OCI-LY1 (cell line): ENCODE results near the gene GADD45A.
"Not testable (repeated sequence)": the region's sequence is repeated elsewhere in the genome, so short reads cannot be mapped to it uniquely, and the experiment has no call there.

Source experiments
- H2AFZ ChIP-seq: fragments of 200-600 bp; sonication (generic), shearing (Covaris generic); 2 replicates; pipeline ENCODE4 v1.6.0; 2014; ENCODE audit warnings: antibody characterized with exemption, mild to moderate bottlenecking, low read length
- H3F3A ChIP-seq: fragments of 200-600 bp; sonication (generic), shearing (Covaris generic); 2 replicates; pipeline ENCODE4 v1.6.0; 2014; ENCODE audit warnings: mild to moderate bottlenecking, antibody characterized with exemption, low read length, moderate library complexity; ENCODE audit not compliant: insufficient read depth
- H3K27ac ChIP-seq: fragments of 200-600 bp; sonication (generic); 2 replicates; pipeline ENCODE4 v1.5.1; 2014; ENCODE audit warnings: low read length, mixed run types, mild to moderate bottlenecking, low read depth; ENCODE audit not compliant: poor library complexity, severe bottlenecking
- H3K27me3 ChIP-seq: fragments of 200-600 bp; sonication (generic); 2 replicates; pipeline ENCODE4 v1.6.0; 2014; ENCODE audit warnings: antibody characterized with exemption, mild to moderate bottlenecking, low read length, moderate library complexity; ENCODE audit not compliant: insufficient read depth
- H3K36me3 ChIP-seq: fragments of 200-600 bp; sonication (generic); 2 replicates; pipeline ENCODE4 v1.6.1; 2014; ENCODE audit warnings: mild to moderate bottlenecking, antibody characterized with exemption, low read length, moderate library complexity, mixed read lengths; ENCODE audit not compliant: insufficient read depth
- H3K4me1 ChIP-seq: fragments of 200-600 bp; sonication (generic); 2 replicates; pipeline ENCODE4 v1.5.1; 2014; ENCODE audit warnings: mild to moderate bottlenecking, low read length, moderate library complexity; ENCODE audit not compliant: insufficient read depth, severe bottlenecking
- H3K4me2 ChIP-seq: fragments of 200-600 bp; sonication (generic), shearing (Covaris generic); 2 replicates; pipeline ENCODE4 v1.6.1; 2014; ENCODE audit warnings: low read length
- H3K4me3 ChIP-seq: fragments of 200-600 bp; sonication (generic); 2 replicates; pipeline ENCODE4 v1.5.1; 2014; ENCODE audit warnings: low read length, low read depth, mild to moderate bottlenecking, mixed read lengths; ENCODE audit not compliant: poor library complexity, severe bottlenecking
- H3K79me2 ChIP-seq: fragments of 200-600 bp; shearing (Covaris generic); 2 replicates; pipeline ENCODE4 v1.6.1; 2016; ENCODE audit warnings: mixed run types, low read length, mixed read lengths; ENCODE audit not compliant: insufficient read depth
- H3K9ac ChIP-seq: fragments of 200-600 bp; sonication (generic), shearing (Covaris generic); 2 replicates; pipeline ENCODE4 v1.6.1; 2014; ENCODE audit warnings: mild to moderate bottlenecking, low read length, mixed read lengths
- H3K9me2 ChIP-seq: fragments of 200-600 bp; sonication (generic), shearing (Covaris generic); 2 replicates; pipeline ENCODE4 v1.6.1; 2014; ENCODE audit warnings: low read depth, mild to moderate bottlenecking, low read length, mixed read lengths
- H3K9me3 ChIP-seq: fragments of 200-600 bp; shearing (Covaris generic); 2 replicates; pipeline ENCODE4 v1.6.1; 2014; ENCODE audit warnings: low read length, mixed read lengths
- H4K20me1 ChIP-seq: fragments of 200-600 bp; sonication (generic), shearing (Covaris generic); 2 replicates; pipeline ENCODE4 v1.6.0; 2016; ENCODE audit warnings: mild to moderate bottlenecking, low read length; ENCODE audit not compliant: insufficient read depth
- EZH2 ChIP-seq: fragments of 200-600 bp; sonication (generic), shearing (Covaris generic); IDR thresholded peaks from 2 replicates; pipeline ENCODE4 v1.8.0; 2017; ENCODE audit warnings: borderline replicate concordance, mixed run types, mild to moderate bottlenecking, antibody characterized with exemption, low read length, moderate library complexity, mixed read lengths
- TF ChIP-seq, protein P1 (sequence below): fragments of 200-600 bp; sonication (generic), shearing (Covaris generic); IDR thresholded peaks from 2 replicates; pipeline ENCODE4 v1.5.1; 2017; ENCODE audit warnings: mild to moderate bottlenecking, antibody characterized with exemption, low read length, moderate library complexity, mixed read lengths

GADD45A gene

DNA sequence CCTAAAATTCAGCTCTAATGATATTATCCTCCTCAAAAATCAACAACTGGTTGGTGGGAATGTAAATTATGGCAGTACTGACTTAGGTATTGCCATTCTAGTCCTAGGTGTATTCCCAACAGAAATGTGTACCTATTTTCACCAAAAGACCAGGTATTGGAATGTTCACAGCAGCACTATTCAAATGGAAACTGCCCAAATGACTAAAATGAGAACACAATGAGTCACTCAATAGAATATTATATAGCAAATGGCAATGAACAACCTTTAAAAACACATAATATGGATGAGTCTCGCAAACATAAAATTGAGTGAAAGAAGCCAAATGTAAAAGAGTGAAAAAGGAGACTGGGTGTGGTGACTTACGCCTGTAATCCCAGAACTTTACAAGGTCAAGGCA, 44.9 kb downstream of the GADD45A start:
- Histone ChIP-seq H2AFZ (no peak overlapping the region), H3K4me2 (no peak overlapping the region), H3K9me3 (no peaks in the 10 kb centered on the region), H3K9ac (no peak overlapping the region), H3K4me1 (peaks cover 63% of the 10 kb centered on the region), H3K36me3 (no peaks in the 10 kb centered on the region), H3K27ac (peak overlapping the region; percentile 47), H3F3A (no peaks in the 10 kb centered on the region), H3K79me2 (no peaks in the 10 kb centered on the region), H4K20me1 (no peaks in the 10 kb centered on the region), H3K27me3 (no peaks in the 10 kb centered on the region), H3K4me3 (no peak overlapping the region), H3K9me2 (no peaks in the 10 kb centered on the region)
- TF ChIP-seq, protein P1, sequence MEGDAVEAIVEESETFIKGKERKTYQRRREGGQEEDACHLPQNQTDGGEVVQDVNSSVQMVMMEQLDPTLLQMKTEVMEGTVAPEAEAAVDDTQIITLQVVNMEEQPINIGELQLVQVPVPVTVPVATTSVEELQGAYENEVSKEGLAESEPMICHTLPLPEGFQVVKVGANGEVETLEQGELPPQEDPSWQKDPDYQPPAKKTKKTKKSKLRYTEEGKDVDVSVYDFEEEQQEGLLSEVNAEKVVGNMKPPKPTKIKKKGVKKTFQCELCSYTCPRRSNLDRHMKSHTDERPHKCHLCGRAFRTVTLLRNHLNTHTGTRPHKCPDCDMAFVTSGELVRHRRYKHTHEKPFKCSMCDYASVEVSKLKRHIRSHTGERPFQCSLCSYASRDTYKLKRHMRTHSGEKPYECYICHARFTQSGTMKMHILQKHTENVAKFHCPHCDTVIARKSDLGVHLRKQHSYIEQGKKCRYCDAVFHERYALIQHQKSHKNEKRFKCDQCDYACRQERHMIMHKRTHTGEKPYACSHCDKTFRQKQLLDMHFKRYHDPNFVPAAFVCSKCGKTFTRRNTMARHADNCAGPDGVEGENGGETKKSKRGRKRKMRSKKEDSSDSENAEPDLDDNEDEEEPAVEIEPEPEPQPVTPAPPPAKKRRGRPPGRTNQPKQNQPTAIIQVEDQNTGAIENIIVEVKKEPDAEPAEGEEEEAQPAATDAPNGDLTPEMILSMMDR, result no peak
- TF ChIP-seq EZH2, result no peak

DNA sequence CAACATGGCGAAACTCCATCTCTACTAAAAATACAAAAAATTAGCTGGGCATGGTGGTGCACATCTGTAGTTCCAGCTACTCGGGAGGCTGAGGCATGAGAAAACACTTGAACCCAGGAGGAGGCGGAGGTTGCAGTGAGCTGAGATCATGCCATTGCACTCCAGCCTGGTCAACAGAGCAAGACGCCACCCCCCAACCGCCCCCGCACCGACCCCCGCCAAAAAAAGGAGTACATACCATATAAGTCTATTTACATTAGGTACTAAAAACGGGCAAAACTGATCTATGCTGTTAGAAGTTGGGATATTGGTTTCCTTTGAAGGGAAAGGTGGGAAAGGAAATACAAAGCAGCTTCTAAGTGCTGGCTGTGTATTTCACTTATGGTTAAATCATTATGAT, 45.3 kb downstream of the GADD45A start:
- not testable (repeated sequence) for H3K4me3 ChIP-seq, H3K27me3 ChIP-seq, H3K9me2 ChIP-seq, H3K9ac ChIP-seq, H3K27ac ChIP-seq, H4K20me1 ChIP-seq, H3K79me2 ChIP-seq, H3K4me2 ChIP-seq, H3K36me3 ChIP-seq, H2AFZ ChIP-seq, H3F3A ChIP-seq, H3K9me3 ChIP-seq
- H3K4me1 ChIP-seq, result peaks cover 68% of the 10 kb centered on the region

DNA sequence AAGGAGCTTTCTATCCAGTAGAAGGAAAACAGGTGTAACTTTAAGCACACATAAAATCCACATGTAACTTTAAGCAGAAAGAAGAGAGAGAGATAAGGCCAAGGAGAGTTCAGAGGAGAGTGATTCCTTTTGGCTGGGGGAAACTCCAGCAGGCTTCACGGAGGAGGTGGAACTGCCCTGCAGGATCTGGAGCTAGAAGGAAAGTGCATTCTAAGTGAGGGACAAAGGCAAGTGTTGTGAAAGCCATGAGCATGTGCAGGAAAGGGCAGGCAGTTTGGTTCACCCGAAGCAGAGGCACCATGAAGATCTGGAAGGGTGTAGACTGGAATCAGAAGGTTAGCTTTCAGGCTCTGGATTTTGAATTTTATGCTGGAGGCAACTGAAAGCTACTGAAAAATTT, 46.3 kb downstream of the GADD45A start:
- Histone ChIP-seq H3K9ac (no peak overlapping the region), H3K27me3 (no peaks in the 10 kb centered on the region), H3K9me2 (no peaks in the 10 kb centered on the region), H2AFZ (no peak overlapping the region), H3K27ac (peak overlapping the region; percentile 98), H3K9me3 (no peaks in the 10 kb centered on the region), H3F3A (no peaks in the 10 kb centered on the region), H3K79me2 (no peaks in the 10 kb centered on the region), H3K4me3 (no peak overlapping the region), H4K20me1 (no peaks in the 10 kb centered on the region), H3K36me3 (no peaks in the 10 kb centered on the region), H3K4me1 (peaks cover 78% of the 10 kb centered on the region), H3K4me2 (no peak overlapping the region)
- no peak for TF ChIP-seq EZH2
- TF ChIP-seq, protein P1, result no peak

DNA sequence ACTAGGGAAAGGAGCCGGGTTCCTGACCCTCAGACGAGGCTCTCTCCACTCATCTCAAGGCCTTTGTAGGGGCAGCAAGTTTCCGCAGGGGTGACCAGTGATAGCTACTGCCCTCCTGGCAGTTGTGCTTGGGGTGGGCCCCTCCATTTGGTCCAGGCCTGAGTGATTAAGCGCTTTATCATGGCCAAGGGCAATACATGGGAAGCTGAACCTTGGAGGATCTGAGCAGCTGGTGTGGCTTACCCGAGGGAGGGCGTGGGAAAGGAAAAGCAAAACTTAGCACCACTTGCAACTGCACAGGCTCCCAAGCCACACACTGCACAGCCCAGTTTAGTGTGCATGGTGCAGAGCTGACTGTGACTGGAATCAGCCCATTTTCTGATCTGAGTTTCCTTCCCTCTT, 47.8 kb downstream of the GADD45A start:
- Histone ChIP-seq H4K20me1 (no peaks in the 10 kb centered on the region), H3K27me3 (no peaks in the 10 kb centered on the region), H3F3A (no peaks in the 10 kb centered on the region), H3K9me3 (no peaks in the 10 kb centered on the region), H3K9ac (peak overlapping the region; percentile 24; the same call in 1 of the 2 replicates), H3K79me2 (no peaks in the 10 kb centered on the region), H3K9me2 (no peaks in the 10 kb centered on the region), H3K4me2 (peak overlapping the region; percentile 8; the same call in 1 of the 2 replicates), H3K4me3 (no peak overlapping the region), H3K27ac (peak overlapping the region; percentile 98), H3K4me1 (peaks cover 86% of the 10 kb centered on the region), H3K36me3 (no peaks in the 10 kb centered on the region), H2AFZ (no peak overlapping the region)
- TF ChIP-seq EZH2, result no peak
- TF ChIP-seq, protein P1, result no peak
